NK-92 (cell line): ENCODE data around the gene TMEM203.

Experiments used
- DNase-seq: peaks from one replicate; lab custom pipeline; 2025; ENCODE audit not compliant: unreplicated experiment; lab: John Stamatoyannopoulos, UW

TMEM203 gene

GRCh38 chr9:137219757-137220316, 14.4 kb upstream of the TMEM203 start:
- DNase-seq: no peak

DNA sequence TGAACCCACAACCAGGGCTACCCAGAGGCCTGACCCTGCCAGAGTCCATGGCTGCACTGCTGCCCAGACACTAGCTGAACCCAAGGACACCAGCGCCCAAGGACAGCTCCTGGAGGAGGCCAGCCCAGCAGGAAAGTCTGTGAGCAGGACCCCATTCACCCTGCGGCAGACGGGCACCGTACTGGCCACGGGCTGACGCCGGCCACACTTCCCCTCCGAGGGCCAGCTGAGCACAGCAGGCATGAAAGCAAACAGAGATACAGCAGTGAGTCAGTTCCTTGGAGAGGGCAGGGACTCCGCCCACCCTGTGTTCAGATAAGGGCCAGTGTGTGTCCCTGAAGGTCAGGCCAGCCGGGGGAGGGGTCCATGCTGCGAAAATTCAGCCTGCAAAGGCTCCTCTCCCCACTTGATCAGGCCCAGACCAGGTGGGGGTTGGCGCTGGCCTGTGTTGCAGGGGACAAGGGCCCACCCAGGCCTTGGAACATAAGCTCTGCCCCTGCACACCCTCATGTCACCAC, 13.4 kb upstream of the TMEM203 start:
- no peak for DNase-seq

DNA sequence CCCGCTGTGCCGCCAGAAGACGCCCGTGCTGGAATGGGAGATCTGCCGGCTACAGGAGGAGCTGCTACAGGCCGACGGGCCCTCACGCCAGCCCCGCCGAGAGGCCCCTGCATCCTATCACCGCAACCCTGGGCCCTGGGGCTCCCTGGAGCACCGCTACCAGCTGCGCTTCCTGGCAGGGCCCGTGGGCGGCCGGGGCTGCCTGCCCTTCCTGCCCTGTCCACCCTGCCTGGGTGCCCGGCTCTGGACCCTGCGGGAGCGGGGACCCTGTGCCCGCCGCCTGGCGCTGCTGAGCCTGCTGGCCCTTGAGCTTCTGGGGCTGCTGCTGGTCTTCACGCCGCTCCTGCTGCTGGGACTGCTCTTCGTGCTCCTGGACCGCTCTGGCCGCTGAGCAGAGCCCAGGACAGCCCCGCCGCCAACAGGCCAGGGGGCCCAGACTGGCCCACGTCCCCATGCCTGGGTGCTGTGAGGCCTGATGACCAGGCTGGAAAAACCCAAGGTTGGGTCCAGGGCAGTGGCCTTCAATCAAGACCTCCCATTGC, 12.8 kb upstream of the TMEM203 start:
- no peak for DNase-seq

- no peak for DNase-seq
These were observed 12.1 kb upstream of the TMEM203 start for GRCh38 chr9:137217276-137218211.

DNA sequence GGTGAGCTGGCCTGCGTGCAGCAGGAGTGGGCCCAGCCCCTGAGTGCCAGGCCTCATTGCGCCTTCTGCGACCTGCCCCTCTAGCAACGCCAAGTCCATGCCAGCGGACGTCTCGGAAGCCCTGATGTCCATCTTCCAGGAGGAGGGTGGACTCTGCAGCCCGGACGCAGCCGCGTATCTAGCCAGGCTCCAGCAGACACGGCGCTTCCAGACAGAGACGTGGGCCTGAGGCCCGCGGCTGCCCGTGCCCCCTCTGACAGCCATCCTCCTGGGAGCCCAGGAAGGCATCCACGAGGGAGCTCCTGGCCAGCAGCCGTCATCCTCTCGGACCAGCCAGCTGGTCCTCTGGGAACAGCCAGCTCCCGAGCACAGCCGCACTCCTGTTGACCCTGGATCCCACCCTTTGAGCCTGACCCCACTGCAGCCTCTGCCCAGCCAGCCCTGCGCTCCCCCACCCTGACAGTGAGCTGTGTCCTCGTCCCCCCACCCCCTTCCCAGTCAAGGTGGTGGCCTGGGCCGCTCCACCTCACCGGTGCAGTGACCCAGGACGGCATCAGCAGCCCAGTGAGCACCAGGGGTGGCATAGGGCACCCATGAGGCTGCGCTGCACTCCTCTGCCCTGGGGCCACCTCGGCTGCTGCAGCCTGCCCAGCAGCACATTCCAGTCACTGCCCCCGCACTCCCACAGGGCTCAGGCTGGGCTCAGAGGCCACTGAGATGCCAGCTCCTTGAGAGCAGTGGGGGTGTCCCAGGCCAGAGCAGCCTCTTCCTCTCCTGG, 10.9 kb upstream of the TMEM203 start:
- DNase-seq: no peak

GRCh38 chr9:137215196-137215986, 9.9 kb upstream of the TMEM203 start:
- DNase-seq: no peak

GRCh38 chr9:137214620-137215019, 9.2 kb upstream of the TMEM203 start:
- DNase-seq: no peak

- DNase-seq: no peak
These were observed 8.0 kb upstream of the TMEM203 start for GRCh38 chr9:137213160-137214060.

DNA sequence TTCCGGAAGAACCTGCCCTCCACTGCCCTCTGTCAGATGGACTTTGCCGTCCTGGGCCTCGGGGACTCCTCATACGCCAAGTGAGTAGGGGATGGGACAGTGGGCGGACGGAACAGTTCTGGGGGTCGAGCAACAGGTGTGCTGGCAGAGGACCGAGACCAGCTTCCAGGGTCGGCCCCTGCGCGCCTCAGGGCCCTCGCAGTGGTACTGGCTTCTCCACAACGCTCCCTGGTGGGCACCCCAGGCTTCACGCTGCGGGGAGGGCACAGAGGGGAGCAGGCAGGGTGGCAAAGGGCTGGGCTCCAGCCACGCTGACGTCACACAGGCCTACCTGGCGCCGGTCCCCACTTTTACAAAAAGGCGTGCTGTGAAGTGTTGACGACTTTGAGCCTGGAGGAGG, 7.1 kb upstream of the TMEM203 start:
- DNase-seq: no peak

GRCh38 chr9:137211532-137211931, 6.1 kb upstream of the TMEM203 start:
- no peak for DNase-seq

DNA sequence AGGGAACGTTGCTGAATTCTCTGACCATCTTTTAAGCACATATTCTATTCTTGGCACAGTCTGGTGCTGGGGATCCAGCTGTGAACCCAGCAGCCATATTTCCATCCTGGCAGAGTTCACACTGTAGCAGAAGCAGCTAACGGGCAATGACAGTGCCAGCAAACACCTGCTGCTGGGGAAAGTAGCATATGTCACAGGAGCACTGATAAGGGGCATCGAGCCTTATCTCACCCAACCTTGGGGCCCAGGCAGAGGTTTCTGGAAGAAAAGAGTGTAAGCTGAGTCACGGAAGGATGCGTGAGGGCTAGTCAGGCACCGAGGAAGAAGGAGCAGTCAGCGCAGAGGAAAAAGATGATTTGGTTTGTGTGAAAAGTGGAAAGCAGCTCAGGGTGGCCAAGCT, 1.2 kb upstream of the TMEM203 start:
- DNase-seq: no peak

DNA sequence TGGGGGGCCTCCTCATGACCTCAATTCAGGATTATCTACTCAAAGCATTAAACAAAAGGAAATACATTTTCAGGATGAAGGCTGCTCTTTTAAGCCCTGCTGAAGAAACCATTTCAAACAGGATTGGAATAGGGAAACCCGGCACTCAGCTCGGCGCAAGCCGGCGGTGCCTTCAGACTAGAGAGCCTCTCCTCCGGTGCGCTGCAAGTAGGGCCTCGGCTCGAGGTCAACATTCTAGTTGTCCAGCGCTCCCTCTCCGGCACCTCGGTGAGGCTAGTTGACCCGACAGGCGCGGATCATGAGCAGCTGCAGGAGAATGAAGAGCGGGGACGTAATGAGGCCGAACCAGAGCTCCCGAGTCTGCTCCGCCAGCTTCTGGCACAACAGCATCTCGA, 720 bp downstream of the TMEM203 start:
- DNase-seq: no peak

DNA sequence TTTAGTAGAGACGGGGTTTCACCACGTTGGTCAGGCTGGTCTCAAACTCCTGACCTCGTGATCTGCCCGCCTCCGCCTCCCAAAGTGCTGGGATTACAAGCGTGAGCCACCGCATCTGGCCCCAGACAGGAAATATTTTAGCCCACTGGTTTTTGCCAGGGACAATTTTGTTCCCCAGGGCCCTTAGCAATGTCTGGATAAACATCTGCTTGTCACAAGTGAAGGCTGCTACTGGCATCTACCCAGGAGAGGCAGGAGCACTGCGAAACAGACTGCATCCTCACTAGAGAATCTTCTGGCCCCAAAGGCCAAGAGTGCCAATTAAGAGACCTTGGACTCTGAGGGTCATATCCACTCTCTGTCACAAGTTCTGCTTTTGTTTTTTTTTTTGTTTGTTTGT, 2.5 kb downstream of the TMEM203 start:
- no peak for DNase-seq

DNA sequence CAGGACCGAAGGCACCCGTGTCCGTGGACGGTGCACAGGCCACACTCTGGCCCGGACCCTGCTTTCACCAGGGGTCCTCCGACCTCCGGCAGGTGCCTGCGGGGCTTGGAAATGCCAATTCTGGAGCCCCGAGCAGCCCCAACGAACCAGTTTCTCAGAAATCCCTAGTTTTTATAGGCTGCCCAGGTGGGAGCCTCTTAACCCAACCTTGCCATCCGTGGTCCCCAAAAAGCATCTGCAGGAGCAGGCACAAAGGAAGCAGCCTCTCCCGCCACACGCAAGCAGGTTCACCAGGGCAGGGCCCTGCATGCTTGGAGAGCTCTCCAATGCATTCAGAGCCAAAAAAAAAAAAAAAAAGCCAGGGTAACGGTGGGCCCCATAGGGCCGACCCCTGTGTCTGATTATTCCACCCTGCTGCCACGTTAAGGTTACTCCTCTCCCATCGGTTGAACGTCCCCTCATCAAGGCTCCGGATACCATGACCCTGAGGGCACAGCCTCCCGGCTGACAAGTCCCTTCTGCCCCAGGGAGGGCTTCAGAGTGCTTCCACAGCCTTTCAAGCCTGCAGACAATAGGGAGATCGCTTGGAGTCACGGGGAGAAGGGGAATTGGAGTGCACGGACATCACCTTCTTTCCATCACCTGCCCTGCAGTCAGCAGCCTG, 4.1 kb downstream of the TMEM203 start:
- no peak for DNase-seq

DNA sequence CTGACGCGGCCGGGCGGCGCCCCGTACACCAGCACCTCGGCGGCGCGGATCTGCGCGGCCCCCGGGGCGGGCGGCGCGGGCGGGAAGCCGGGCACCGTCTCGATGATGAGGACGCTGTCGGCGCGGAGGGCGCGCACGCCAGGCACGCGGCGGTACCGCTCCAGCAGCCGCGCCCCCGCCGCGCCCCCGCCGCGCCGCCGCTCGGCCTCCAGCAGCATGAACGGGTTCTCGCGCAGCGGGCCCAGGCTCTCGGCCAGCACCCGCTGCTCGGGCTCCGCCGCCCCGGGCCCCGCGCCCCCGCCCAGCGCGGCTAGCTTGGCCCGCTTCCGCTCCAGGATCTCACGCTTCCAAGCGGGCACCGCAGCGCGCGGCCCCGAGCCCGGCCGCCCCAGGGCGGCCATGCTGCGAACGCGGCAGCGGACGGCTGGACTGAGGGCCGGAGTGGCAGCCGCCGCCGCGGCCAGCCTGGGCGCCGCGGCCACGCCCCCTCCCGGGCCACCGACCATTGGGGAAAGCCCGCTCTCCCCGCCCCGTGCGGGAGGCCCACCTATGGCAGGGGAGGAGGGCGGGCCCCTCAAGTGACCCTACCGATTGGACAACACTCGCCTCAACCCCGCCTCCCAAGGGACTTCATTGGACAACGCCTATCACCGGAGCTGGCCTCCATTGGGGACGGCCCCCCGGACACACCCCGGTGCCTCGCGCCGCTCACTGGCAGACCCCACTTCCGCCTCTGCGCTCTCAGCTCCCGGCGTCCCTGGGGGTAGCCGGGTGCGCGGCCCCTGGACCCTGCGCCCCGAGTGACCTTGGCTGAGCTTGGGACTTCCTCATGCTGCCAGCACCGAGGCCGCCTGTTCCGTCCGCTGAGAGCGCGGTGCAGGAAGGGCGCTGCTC, 4.9 kb downstream of the TMEM203 start, which contains the start of gene TPRN:
TSS of gene TPRN (minus strand) at position 431 of the 894 bp plus-strand sequence. CDS start at position 401, 30 bp downstream.
- DNase-seq: peak; percentile 95

DNA sequence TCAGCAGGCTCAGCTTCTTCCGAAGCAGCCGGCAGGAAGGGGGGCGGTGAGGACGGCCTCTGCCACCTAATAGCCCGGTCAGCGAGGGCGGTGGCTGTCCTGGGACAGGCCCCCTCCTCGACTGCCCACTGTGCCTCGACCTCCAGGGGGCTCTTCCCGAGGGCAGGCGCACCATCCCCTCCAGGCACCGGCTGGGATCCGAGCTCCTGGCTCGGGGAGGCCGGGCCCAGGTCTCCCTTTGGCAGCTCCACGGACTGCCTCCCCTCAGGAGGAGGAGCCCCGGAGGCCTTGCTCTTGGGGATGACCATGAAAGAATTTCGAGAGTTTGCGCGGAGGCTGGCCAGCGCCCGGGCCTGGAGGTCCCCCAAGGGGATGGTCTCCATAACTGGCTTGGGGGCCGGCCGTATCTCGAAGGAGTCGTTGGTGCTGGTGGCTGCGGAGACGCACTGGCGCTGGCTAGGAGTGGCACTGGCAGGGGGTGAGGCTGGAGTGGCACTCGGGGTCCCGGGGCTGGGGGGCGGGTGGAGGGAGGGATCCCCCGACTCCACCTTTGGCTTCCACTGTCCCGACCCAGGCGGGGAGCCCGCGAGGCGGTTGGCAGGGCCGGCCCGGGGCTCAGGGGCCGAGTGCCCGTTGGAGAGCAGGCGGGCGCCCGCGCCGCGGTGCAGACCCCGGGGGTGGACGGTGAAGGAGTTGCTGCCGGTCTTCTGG, 5.9 kb downstream of the TMEM203 start:
- no peak for DNase-seq

DNA sequence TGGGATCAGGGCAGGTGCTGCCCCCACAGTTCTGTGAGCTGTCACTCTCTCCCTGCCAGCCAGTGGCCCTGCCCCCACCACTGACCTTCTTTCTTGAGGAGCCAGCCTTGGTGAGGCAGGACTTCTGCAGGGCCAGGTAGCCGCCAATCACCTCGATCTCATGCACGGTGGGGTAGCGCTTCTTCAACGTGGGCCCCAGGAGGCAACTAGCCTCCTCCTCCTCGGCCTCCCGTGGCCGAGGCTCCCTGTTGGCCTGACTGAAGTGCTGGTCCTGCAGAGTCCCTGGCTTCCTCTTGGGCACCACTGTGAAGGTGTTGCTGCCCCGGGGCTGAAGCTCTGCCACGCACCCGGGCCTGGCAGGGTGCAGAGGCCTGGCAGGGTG, 6.6 kb downstream of the TMEM203 start:
- DNase-seq: no peak
